Left lung (tissue), 14 donors: ENCODE data around the gene TMEM225B. TPM values are rescaled to one million over a fixed set of nuclear protein-coding genes. Genes with fewer than 3 reads are reported as not detected.
"Not testable (repeated sequence)": the region's sequence is repeated elsewhere in the genome, so short reads cannot be mapped to it uniquely, and the experiment has no call there.

ENCODE experiments used
- ATAC-seq: fragments of 200-7000 bp; cut with Tn5 transposase; one replicate; pipeline ENCODE4 v1.9.1; 2020; ENCODE audit warnings: moderate library complexity
- DNase-seq, 4 donors: peaks; one replicate each; pipeline ENCODE4 v3.0.0-alpha.2; 2013 to 2020
- H3K27ac ChIP-seq, 2 donors: fragments of 200-600 bp; sonication (generic) in 1 of 2; one replicate each; pipeline versions ENCODE4 v1.5.0 to v1.8.0; 2020 to 2021
- H3K27me3 ChIP-seq, 2 donors: fragments of 200-600 bp; sonication (generic) in 1 of 2; one replicate each; pipeline versions ENCODE4 v1.5.0 to v1.8.0; 2020 to 2021
- H3K36me3 ChIP-seq, 2 donors: fragments of 200-600 bp; sonication (generic) in 1 of 2; one replicate each; pipeline versions ENCODE4 v1.5.0 to v1.8.0; 2020 to 2021
- H3K4me1 ChIP-seq, 2 donors: fragments of 200-600 bp; one replicate each; pipeline ENCODE4 v1.8.0; 2021
- H3K4me3 ChIP-seq, 2 donors: fragments of 200-600 bp; sonication (generic) in 1 of 2; one replicate each; pipeline versions ENCODE4 v1.5.0 to v1.8.0; 2020 to 2021; ENCODE audit warnings: mild to moderate bottlenecking in 1 of 2
- H3K9me3 ChIP-seq, 2 donors: fragments of 200-600 bp; sonication (generic) in 1 of 2; one replicate each; pipeline versions ENCODE4 v1.5.0 to v1.8.0; 2020 to 2021
- CTCF ChIP-seq, 2 donors: fragments of 200-600 bp; sonication (generic) in 1 of 2; IDR thresholded peaks; one replicate each; pipeline versions ENCODE4 v1.5.0 to v1.8.0; 2021; ENCODE audit warnings: antibody characterized with exemption in 2 of 2
- intact Hi-C, 2 donors: fragments of 100-400 bp; cut with DNase I; formaldehyde crosslinking; loops; one replicate each; pipeline versions ENCODE4 v1.11.2 to v1.14.2; 2022
- long read RNA-seq, 12 donors: library from polyadenylated mRNA in 2 of 12; unstranded in 2 of 12; transcript quantifications; one replicate each; pipeline ENCODE4 v2.0.0 and lab custom pipeline, GENCODE V29; 2019 to 2026
- polyA plus RNA-seq, 6 donors: library from polyadenylated mRNA; unstranded; fragments of 120-200 nt; gene quantifications; one replicate each; pipeline ENCODE4 v1.2.1, GENCODE V29; 2013; ENCODE audit not compliant: insufficient read length in 6 of 6
- total RNA-seq, 2 donors: library from RNA; stranded (reverse); fragmentation: NEBNext Ultra II Directional; extraction: Animal tissue kit (Norgen Biotek cat#: 25700); gene quantifications; one replicate each; pipeline ENCODE4 v1.2.1, GENCODE V29; 2021
- donor health status: DM: no; HTN: yes; CAD: no.
- donor health status: DM: no; HTN: no; CAD: no.

The TMEM225B gene
- total RNA-seq (under 1 TPM; 0.60 to 0.93 TPM), polyA plus RNA-seq (1 to 10 TPM; 1.1 to 1.9 (median 1.7) TPM)
- long read RNA-seq, donor 1: 0 reads
- long read RNA-seq, donor 2: 0 reads
- long read RNA-seq, donor 3: 0 reads
- long read RNA-seq, donor 4: 0 reads
- long read RNA-seq, donor 5: 0 reads
- long read RNA-seq, donor 6: 0 reads
- long read RNA-seq, donor 7: 0 reads
- long read RNA-seq, donor 8: 0 reads
- long read RNA-seq, donor 9: 0 reads
- long read RNA-seq, donor 10: 0 reads
- long read RNA-seq, donor 11: 0 reads
- long read RNA-seq, donor 12: 0 reads

- H3K4me3 ChIP-seq: no peak within 1 kb of the TSS
- H3K4me1 ChIP-seq: no peaks in the 10 kb centered on the region
- H3K36me3 ChIP-seq: no peaks in the 10 kb centered on the region
- intact Hi-C loops: no loop called here
- ATAC-seq: no peak
- no peak within 1 kb of the TSS for H3K27ac ChIP-seq
- H3K27me3 ChIP-seq: no peaks in the 10 kb centered on the region
- H3K9me3 ChIP-seq: no peaks in the 10 kb centered on the region
- peak in 1 of 4 donors; percentile 72 for DNase-seq
- no peak for TF ChIP-seq CTCF (IDR thresholded peaks at IDR 0.05)
Measured at GRCh38 chr7:99597762-99598501, at the start of gene TMEM225B. TMEM225B (plus strand) TSS chr7:99598267; CDS start chr7:99604389, 6,122 bp downstream.

DNA sequence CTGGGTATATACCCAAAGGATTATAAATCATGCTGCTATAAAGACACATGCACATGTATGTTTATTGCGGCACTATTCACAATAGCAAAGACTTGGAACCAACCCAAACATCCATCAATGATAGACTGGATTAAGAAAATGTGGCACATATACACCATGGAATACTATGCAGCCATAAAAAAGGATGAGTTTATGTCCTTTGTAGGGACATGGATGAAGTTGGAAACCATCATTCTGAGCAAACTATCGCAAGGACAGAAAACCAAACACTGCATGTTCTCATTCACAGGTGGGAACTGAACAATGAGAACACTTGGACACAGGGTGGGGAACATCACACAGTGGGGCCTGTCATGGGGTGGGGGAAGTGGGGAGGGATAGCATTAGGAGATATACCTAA, 48.5 kb upstream of the TMEM225B start:
- DNase-seq, H3K27ac ChIP-seq, H3K4me3 ChIP-seq, H3K27me3 ChIP-seq, ATAC-seq, intact Hi-C loops: not testable (repeated sequence)
- Histone ChIP-seq H3K4me1 (peaks cover 9 to 14% of the 10 kb centered on the region in 2 donors), H3K36me3 (peaks cover 0 to 34% of the 10 kb centered on the region in 2 donors), H3K9me3 (peaks cover 0 to 10% of the 10 kb centered on the region in 2 donors)

GRCh38 chr7:99551334-99551733, 46.7 kb upstream of the TMEM225B start:
- DNase-seq (peak in 2 of 4 donors; percentile 7 to 9), ATAC-seq (peak; percentile 43)
- Histone ChIP-seq H3K27me3 (no peaks in the 10 kb centered on the region), H3K36me3 (peaks cover 0 to 39% of the 10 kb centered on the region in 2 donors), H3K4me3 (peak overlapping the region; percentile 59 to 86), H3K4me1 (peaks cover 9 to 26% of the 10 kb centered on the region in 2 donors), H3K9me3 (peaks cover 0 to 6% of the 10 kb centered on the region in 2 donors), H3K27ac (peak overlapping the region; percentile 65 to 75)
- intact Hi-C loops: no loop called here
- no peak for TF ChIP-seq CTCF (IDR thresholded peaks at IDR 0.05)

DNA sequence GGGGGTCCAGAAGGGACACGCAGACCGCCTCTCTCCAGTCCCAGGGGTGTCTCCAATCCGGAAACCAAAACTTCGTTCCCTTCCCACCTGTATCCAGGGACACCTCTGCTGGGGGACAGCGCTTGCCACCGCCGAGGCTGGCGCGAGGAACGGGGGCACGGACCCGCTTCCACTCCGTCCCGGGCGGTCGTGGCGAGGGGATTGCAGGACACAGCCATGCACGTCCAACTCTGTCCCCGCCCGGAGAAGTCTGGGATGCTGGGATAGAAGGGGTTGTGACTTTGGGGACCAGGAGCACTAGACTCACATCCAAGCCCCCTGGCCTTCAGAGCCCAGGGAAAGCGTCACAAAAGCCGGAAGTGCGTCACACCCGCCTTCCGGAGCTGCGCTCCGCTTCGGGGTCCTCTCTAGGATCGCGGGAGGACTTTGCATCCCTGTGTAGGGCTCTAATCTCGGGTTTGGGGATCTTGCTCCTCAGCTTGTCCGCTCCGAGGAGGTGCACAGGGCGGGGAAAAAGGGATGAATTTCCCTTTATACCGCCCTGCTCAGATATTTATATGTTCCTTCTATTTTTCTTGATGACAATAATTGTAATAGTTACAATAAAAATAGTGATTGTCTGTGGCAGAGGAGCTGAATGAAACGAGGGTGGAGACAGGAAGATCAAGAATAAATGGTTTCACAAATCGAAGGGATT, 46.2 kb upstream of the TMEM225B start, which contains the start of gene FAM200A:
Gene FAM200A, minus strand, starts transcription at position 348 of the 697 bp plus-strand sequence. CDS start 3,707 bp downstream, outside the sequence.
- H3K36me3 ChIP-seq: peaks cover 0 to 35% of the 10 kb centered on the region in 2 donors
- H3K27me3 ChIP-seq: no peaks in the 10 kb centered on the region
- H3K27ac ChIP-seq: peak within 1 kb of the TSS; percentile 65 to 75
- H3K4me3 ChIP-seq: peak within 1 kb of the TSS; percentile 59 to 86
- ATAC-seq: peak; percentile 99
- intact Hi-C loops: no loop called here
- peak; percentile 90 to 97 (median 94) for DNase-seq
- H3K4me1 ChIP-seq: peaks cover 9 to 30% of the 10 kb centered on the region in 2 donors
- no peak for TF ChIP-seq CTCF (IDR thresholded peaks at IDR 0.05)
- peaks cover 0 to 4% of the 10 kb centered on the region in 2 donors for H3K9me3 ChIP-seq

DNA sequence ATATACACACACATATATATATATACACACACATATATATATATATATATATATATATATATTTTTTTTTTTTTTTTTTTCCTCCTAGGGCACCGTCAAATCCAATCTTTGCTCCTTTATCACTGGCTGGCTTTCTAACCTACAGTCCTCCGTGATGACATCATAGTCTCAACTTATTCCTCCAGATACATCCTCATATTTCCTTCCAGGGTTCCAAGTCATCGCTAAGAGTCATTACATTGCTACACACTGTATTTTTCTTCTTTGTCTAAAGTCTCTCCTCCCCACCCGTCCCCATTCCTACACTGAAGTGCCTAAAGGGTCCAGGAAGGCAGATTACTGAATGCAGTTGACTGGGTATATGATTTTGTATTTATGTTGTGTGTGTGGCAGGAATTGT, 45.0 kb upstream of the TMEM225B start:
- Histone ChIP-seq H3K27ac (no peak overlapping the region), H3K4me3 (no peak overlapping the region), H3K36me3 (peaks cover 0 to 25% of the 10 kb centered on the region in 2 donors), H3K9me3 (no peaks in the 10 kb centered on the region), H3K4me1 (peaks cover 16 to 42% of the 10 kb centered on the region in 2 donors), H3K27me3 (no peaks in the 10 kb centered on the region)
- no peak for ATAC-seq
- TF ChIP-seq CTCF (IDR thresholded peaks at IDR 0.05): no peak
- no peak for DNase-seq
- intact Hi-C loops: no loop called here
